ENCODE data around the gene TARBP1.

DNA sequence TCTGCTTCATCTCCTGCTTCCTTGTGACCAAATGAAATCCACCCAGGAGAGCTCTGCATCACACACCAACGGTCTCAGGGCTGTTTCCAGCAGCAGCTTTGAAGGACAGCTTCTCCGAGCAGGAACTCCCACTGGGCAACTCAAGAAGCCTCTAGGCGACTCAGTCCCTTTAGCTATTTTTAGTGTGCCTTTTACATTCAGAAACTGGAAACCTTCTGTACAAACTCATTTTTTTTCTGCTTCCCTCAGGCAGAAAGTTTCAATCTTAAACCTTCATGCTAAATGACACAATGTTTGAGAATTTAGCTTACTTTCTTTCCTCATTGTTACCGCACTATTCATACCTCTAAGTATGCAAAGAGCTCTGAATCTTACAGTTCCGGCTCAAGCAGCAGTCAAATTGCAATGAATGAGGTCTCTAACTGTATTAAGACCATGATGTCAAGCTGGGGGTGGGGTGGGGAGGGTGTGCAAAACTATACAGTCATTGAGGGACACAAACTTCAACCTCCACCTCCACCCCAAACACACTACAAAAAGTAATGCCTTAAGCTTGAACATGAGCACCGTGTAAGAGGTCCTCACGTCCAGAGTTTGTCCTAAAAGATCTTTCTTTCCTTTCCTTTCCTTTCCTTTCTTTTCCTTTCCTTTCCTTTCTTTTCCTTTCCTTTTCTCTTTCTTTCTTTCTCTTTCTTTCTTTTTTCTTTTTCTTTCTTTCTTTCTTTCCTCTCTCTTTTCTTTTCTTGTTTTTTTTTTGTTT is 16.4 kb upstream of the TARBP1 start:
- TF ChIP-seq, protein P1, sequence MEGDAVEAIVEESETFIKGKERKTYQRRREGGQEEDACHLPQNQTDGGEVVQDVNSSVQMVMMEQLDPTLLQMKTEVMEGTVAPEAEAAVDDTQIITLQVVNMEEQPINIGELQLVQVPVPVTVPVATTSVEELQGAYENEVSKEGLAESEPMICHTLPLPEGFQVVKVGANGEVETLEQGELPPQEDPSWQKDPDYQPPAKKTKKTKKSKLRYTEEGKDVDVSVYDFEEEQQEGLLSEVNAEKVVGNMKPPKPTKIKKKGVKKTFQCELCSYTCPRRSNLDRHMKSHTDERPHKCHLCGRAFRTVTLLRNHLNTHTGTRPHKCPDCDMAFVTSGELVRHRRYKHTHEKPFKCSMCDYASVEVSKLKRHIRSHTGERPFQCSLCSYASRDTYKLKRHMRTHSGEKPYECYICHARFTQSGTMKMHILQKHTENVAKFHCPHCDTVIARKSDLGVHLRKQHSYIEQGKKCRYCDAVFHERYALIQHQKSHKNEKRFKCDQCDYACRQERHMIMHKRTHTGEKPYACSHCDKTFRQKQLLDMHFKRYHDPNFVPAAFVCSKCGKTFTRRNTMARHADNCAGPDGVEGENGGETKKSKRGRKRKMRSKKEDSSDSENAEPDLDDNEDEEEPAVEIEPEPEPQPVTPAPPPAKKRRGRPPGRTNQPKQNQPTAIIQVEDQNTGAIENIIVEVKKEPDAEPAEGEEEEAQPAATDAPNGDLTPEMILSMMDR (IDR thresholded peaks at IDR 0.05): no peak
- no peak for TF ChIP-seq EZH2 (IDR thresholded peaks at IDR 0.05; ENCODE audit: borderline replicate concordance, insufficient read depth, low read depth, low read length, poor library complexity, severe bottlenecking)
